HCT116 (cell line): ENCODE data around the gene RGS9BP.

Experiments used
- ATF3 ChIP-seq: IDR thresholded peaks from 2 replicates; pipeline ENCODE4 v1.6.1; 2012
- CEBPB ChIP-seq: IDR thresholded peaks from 2 replicates; pipeline ENCODE4 v1.6.1; 2012; ENCODE audit warnings: low read depth
- CTCF ChIP-seq, 3 experiments: fragments of 200-600 bp in 1 of 3; sonication (generic) in 1 of 3; IDR thresholded peaks in 2 of 3; conservative IDR thresholded peaks in 1 of 3; 2 replicates each; pipeline ENCODE4 v1.5.1; 2012 to 2017; ENCODE audit warnings: low read depth in 2 of 3, low read length in 2 of 3, antibody characterized with exemption in 1 of 3, borderline replicate concordance in 1 of 3, control low read depth in 1 of 3, mild to moderate bottlenecking in 1 of 3, mixed read lengths in 1 of 3, mixed run types in 1 of 3, moderate library complexity in 1 of 3; ENCODE audit not compliant: insufficient read depth in 1 of 3
- ELF1 ChIP-seq: IDR thresholded peaks from 2 replicates; pipeline ENCODE4 v1.6.1; 2012; ENCODE audit warnings: low read depth, borderline replicate concordance
- EZH2 ChIP-seq: fragments of 200-600 bp; sonication (generic); IDR thresholded peaks from 2 replicates; pipeline ENCODE4 v1.6.1; 2017; ENCODE audit warnings: antibody characterized with exemption, mixed run types
- FOSL1 ChIP-seq: IDR thresholded peaks from 2 replicates; pipeline ENCODE4 v1.6.1; 2012; ENCODE audit warnings: low read depth
- POLR2A ChIP-seq: IDR thresholded peaks from 2 replicates; pipeline ENCODE4 v1.7.0; 2011; ENCODE audit warnings: borderline replicate concordance; ENCODE audit not compliant: insufficient read depth, insufficient read length; ENCODE audit errors: extremely low read depth
- RAD21 ChIP-seq: IDR thresholded peaks from 2 replicates; pipeline ENCODE4 v1.6.1; 2012; ENCODE audit warnings: low read depth, mild to moderate bottlenecking
- REST ChIP-seq: IDR thresholded peaks from 2 replicates; pipeline ENCODE4 v1.6.1; 2012; ENCODE audit warnings: low read depth
- SRF ChIP-seq: IDR thresholded peaks from 2 replicates; pipeline ENCODE4 v1.6.1; 2012; ENCODE audit warnings: low read depth
- YY1 ChIP-seq: IDR thresholded peaks from 2 replicates; pipeline ENCODE4 v1.6.1; 2011; ENCODE audit warnings: low read length, low read depth, moderate library complexity, mild to moderate bottlenecking; ENCODE audit not compliant: insufficient replicate concordance; ENCODE audit errors: extremely low read depth

DNA sequence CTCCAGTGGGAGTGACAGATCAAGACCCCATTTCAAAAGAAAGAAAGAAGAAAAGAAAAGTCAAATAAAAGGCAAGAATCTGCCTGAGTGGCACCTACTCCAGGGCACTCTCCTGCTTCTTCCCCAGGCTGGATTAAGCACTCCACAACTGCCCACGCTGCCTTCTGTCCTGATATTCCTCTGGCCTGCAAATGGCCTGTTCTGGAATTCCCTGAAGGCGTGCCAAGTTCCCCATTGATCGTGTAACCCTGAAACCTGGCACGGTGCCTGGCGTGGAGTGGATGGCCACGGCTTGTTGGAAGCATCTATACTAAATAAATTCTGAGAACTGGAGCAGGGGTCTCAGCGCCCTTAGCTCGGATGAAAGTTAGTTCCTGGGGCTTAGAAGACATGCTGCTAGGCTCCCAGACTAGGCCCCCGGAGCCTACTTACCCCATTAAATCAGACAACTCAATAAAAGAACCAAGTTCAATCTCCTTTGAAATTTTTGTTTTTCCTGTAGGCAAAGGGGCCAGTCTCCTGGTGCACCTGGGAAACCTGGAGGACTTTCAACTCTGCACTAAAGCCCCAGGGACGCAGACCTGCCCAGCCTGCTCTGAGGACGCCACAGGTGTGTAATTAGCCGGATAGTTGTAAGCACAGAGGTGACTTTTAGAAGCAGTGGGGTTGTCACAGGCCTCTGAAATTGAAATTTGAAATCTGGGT lies 22.6 kb upstream of the RGS9BP start:
- no peak for TF ChIP-seq CTCF (IDR thresholded peaks at IDR 0.05 in 2 of 3, conservative IDR thresholded peaks at IDR 0.05 in 1 of 3; ENCODE audit: borderline replicate concordance in 1 of 3, insufficient read depth in 1 of 3, low read depth in 2 of 3, low read length in 2 of 3)
- no peak for TF ChIP-seq CEBPB
- no peak for TF ChIP-seq EZH2
- TF ChIP-seq RAD21, result no peak
- TF ChIP-seq YY1, result no peak
- TF ChIP-seq POLR2A, result no peak
- no peak for TF ChIP-seq SRF
- no peak for TF ChIP-seq REST
- no peak for TF ChIP-seq ELF1
- no peak for TF ChIP-seq FOSL1
- no peak for TF ChIP-seq ATF3
